Retinal pigment epithelial cell (primary cell): ENCODE measurements around the gene LARP7.

Experiments used
- DNase-seq: peaks from one replicate; pipeline ENCODE4 v3.0.0-alpha.2; 2010; ENCODE audit warnings: low read depth
- H3K4me3 ChIP-seq: 2 replicates; pipeline ENCODE4 v1.5.1; 2011; ENCODE audit warnings: mild to moderate bottlenecking, low read length, control low read depth, moderate library complexity
- CTCF ChIP-seq: conservative IDR thresholded peaks from 2 replicates; pipeline ENCODE4 v1.5.1; 2011; ENCODE audit warnings: low read depth, low read length, control low read depth, inconsistent platforms

LARP7 gene

GRCh38 chr4:112645541-112646329 lies 8.8 kb downstream of the LARP7 start:
- no peak for TF ChIP-seq CTCF
- no peak for DNase-seq

GRCh38 chr4:112646632-112647537 lies 9.9 kb downstream of the LARP7 start:
- H3K4me3 ChIP-seq, result no peak overlapping the region
- DNase-seq, result no peak
- no peak for TF ChIP-seq CTCF

More at GRCh38 chr4:112645541-112646329, 8.8 kb downstream of the LARP7 start:
- H3K4me3 ChIP-seq, result no peak overlapping the region

DNA sequence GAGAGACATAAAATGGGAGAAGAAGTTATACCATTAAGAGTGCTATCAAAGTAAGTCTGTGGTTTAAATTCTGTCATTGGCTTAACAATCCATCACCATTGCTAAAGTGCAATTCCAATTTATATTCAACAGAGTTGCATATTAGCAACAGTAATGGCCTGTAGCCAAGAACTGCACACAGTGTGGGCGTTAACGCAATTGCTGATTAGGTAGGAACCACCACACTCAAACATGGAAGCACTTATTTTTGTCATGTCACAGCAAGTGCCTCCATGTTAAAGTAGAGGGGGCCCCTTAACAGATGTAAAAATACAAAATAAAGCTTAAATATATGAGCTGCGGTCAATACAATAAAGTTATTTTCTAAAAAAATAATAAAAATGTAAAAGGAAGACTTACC lies 10.8 kb downstream of the LARP7 start:
- no peak for DNase-seq
- TF ChIP-seq CTCF, result no peak
- H3K4me3 ChIP-seq, result no peak overlapping the region

DNA sequence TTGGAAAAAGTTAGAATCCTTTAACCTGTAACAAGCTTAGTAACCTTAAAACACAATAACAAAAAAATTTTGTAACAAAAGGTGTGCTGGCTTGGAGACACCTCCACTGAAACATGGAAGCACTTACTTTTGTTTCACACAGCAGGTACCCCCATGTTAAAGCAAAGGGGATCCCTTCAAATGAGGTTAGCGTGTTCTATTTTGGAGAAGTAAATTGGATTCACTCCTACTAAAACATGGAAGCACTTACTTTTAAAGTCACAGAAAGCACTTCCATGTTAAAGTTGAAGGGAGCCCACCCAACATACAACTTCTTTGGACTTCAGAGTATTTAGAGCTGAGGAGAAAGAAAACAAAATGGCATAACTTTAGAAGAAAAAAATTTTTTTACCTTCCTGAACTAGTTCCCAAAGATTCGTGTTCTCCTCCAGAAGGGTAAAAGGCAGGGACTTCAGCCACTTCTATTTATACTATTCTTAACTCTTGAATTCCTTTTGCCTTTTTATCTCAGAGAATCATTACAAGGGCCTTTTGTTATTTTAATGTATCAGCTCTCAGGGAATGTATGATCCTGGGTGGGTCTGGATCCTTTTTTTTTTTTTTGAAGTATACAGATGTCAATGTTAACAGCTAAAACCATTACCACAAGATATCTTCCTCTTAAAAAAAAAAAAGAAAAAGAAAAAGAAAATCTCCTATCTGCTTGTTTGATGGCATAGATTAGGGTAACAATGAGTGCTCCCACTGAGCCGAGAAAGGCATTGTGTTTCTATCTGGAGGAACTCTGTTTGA lies 11.5 kb downstream of the LARP7 start:
- DNase-seq, result no peak
- TF ChIP-seq CTCF, result no peak
- no peak overlapping the region for H3K4me3 ChIP-seq

DNA sequence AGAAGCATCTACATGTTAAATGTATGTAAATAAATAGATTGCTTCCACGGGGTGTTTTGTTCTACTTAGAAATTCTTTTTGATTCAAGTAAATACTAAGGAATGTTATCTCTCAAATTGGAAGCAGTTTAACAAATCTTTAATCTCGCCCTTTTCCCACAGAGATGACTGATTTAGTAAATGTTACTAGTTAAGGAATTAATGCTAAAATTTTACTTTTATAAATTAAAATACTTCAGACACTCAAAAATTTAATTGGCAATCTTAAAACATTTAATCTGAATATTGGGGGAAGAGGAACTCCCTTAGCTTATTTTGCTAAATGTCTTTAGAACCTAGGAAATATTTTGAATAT lies 12.1 kb downstream of the LARP7 start:
- no peak for TF ChIP-seq CTCF
- no peak overlapping the region for H3K4me3 ChIP-seq
- DNase-seq, result no peak

GRCh38 chr4:112650332-112650731 lies 13.4 kb downstream of the LARP7 start:
- no peak overlapping the region for H3K4me3 ChIP-seq
- TF ChIP-seq CTCF, result no peak
- no peak for DNase-seq
